HepG2 (cell line): ENCODE measurements around the gene FGF1. TPM values are rescaled to one million over a fixed set of nuclear protein-coding genes. Genes with fewer than 3 reads are reported as not detected.

Experiments used
- ATAC-seq: fragments of 200-7000 bp; cut with Tn5 transposase; 3 replicates; pipeline ENCODE4 v1.9.1; 2020; ENCODE audit warnings: mild to moderate bottlenecking, moderate library complexity
- BruUV-seq: library from RNA; stranded (reverse); fragments of 400-500 nt; replicated peaks from 2 replicates; lab custom pipeline; 2021; lab: Mats Ljungman, UMichigan
- CTCF ChIA-PET: fragments of 300-600 bp; formaldehyde crosslinking; extraction: SDS; loops from one replicate; lab custom pipeline; 2021; ENCODE audit warnings: low total read pairs, inconsistent platforms, low intra/inter-chr PET ratio; lab: Yijun Ruan, JAX
- POLR2A ChIA-PET: fragments of 350-600 bp; sonication (Branson Sonifier 250); formaldehyde crosslinking; loops from one replicate; lab custom pipeline; 2020; ENCODE audit warnings: antibody characterized with exemption, inconsistent platforms; lab: Yijun Ruan, JAX
- DNase-seq: peaks from one replicate; pipeline ENCODE4 v3.0.0-alpha.2; 2015; ENCODE audit warnings: low spot score
- FAIRE-seq: peaks from 3 replicates; lab custom pipeline; 2011; peaks lifted over from hg19 to GRCh38; lab: Jason Lieb, UNC
- H2AFZ ChIP-seq: one replicate; pipeline ENCODE4 v1.6.1; 2011; ENCODE audit warnings: low read length, inconsistent platforms
- H3K27ac ChIP-seq: fragments of 300-600 bp; 3 replicates; pipeline ENCODE4 v1.8.0; 2011; ENCODE audit warnings: mixed run types, mild to moderate bottlenecking, mixed read lengths, low read length, inconsistent platforms; ENCODE audit not compliant: insufficient read depth; ENCODE audit errors: extremely low read length
- H3K27me3 ChIP-seq, 2 experiments: fragments of 200-600 bp in 1 of 2; 2 replicates in 1 of 2; 3 replicates in 1 of 2; pipeline versions ENCODE4 v1.6.0 to v1.8.0; 2011; ENCODE audit warnings: low read length in 2 of 2, mild to moderate bottlenecking in 2 of 2, moderate library complexity in 2 of 2, inconsistent platforms in 1 of 2; ENCODE audit not compliant: insufficient read depth in 2 of 2, control insufficient read depth in 1 of 2
- H3K36me3 ChIP-seq, 2 experiments: fragments of 200-600 bp in 1 of 2; replicated peaks in 1 of 2; 2 replicates in 1 of 2; 3 replicates in 1 of 2; pipeline versions ENCODE4 v1.5.1 to v1.8.0; 2011; ENCODE audit warnings: low read length in 2 of 2, inconsistent platforms in 1 of 2; ENCODE audit not compliant: insufficient read depth in 2 of 2, control insufficient read depth in 1 of 2
- H3K4me1 ChIP-seq: 2 replicates; pipeline ENCODE4 v1.5.1; 2012; ENCODE audit warnings: low read length, inconsistent platforms; ENCODE audit not compliant: insufficient read depth
- H3K4me2 ChIP-seq: 2 replicates; pipeline ENCODE4 v1.6.0; 2011; ENCODE audit warnings: low read depth, low read length, inconsistent platforms
- H3K4me3 ChIP-seq, 3 experiments: fragments of 200-600 bp in 1 of 3; sonication (generic), shearing (Covaris generic) in 1 of 3; replicated peaks in 1 of 3; 2 replicates each; pipeline ENCODE4 v1.5.1; 2011 to 2016; ENCODE audit warnings: low read length in 3 of 3, inconsistent platforms in 2 of 3, low read depth in 2 of 3, mild to moderate bottlenecking in 2 of 3, control low read depth in 1 of 3, mixed read lengths in 1 of 3; ENCODE audit not compliant: insufficient read depth in 1 of 3
- H3K79me2 ChIP-seq: one replicate; pipeline ENCODE4 v1.6.1; 2011; ENCODE audit warnings: low read length, inconsistent platforms; ENCODE audit not compliant: insufficient read depth
- H3K9ac ChIP-seq: 2 replicates; pipeline ENCODE4 v1.6.0; 2011; ENCODE audit warnings: mild to moderate bottlenecking, low read depth, low read length, inconsistent platforms; ENCODE audit not compliant: insufficient read depth
- H3K9me3 ChIP-seq: 2 replicates; pipeline ENCODE4 v1.5.1; 2012; ENCODE audit warnings: mild to moderate bottlenecking, low read length
- H4K20me1 ChIP-seq: 2 replicates; pipeline ENCODE4 v1.6.0; 2011; ENCODE audit warnings: inconsistent platforms, mild to moderate bottlenecking, low read length, moderate library complexity; ENCODE audit not compliant: insufficient read depth
- ATF1 ChIP-seq: IDR thresholded peaks from 2 replicates; pipeline ENCODE4 v1.6.1; 2016; ENCODE audit warnings: mild to moderate bottlenecking, control low read depth
- DNMT1 ChIP-seq: sonication (generic); formaldehyde crosslinking; IDR thresholded peaks from 2 replicates; pipeline ENCODE4 v1.5.1; 2020; ENCODE audit warnings: mild to moderate bottlenecking, missing genetic modification reagents
- EP300 ChIP-seq, 3 experiments: sonication (generic) in 1 of 3; formaldehyde crosslinking in 1 of 3; IDR thresholded peaks; 2 replicates each; pipeline versions ENCODE4 v1.5.1 to v1.6.1; 2011 to 2020; ENCODE audit warnings: low read depth in 2 of 3, low read length in 2 of 3, borderline replicate concordance in 1 of 3, improper control_type of control experiment in 1 of 3, mild to moderate bottlenecking in 1 of 3, missing genetic modification reagents in 1 of 3, moderate library complexity in 1 of 3
- FOXO4 ChIP-seq: sonication (generic); formaldehyde crosslinking; conservative IDR thresholded peaks from 2 replicates; pipeline ENCODE4 v1.8.1; 2023; ENCODE audit warnings: missing genetic modification reagents
- HNF1B ChIP-seq: sonication (generic); formaldehyde crosslinking; IDR thresholded peaks from 2 replicates; pipeline ENCODE4 v1.5.1; 2020; ENCODE audit warnings: mild to moderate bottlenecking, moderate library complexity, missing genetic modification reagents
- NR3C1 ChIP-seq: sonication (generic); formaldehyde crosslinking; IDR thresholded peaks from 2 replicates; pipeline ENCODE4 v1.4.0; 2020; ENCODE audit warnings: missing genetic modification reagents
- PHF5A ChIP-seq: IDR thresholded peaks from one replicate; pipeline ENCODE4 v1.6.1; 2018; ENCODE audit warnings: low read depth, missing genetic modification reagents; ENCODE audit not compliant: unreplicated experiment
- SPEN ChIP-seq: sonication (generic); formaldehyde crosslinking; IDR thresholded peaks from 2 replicates; pipeline ENCODE4 v1.5.1; 2020; ENCODE audit warnings: low read depth, mild to moderate bottlenecking, missing genetic modification reagents
- ZBTB8A ChIP-seq: sonication (generic); formaldehyde crosslinking; IDR thresholded peaks from 2 replicates; pipeline ENCODE4 v1.4.0; 2020; ENCODE audit warnings: mild to moderate bottlenecking, low read depth, missing genetic modification reagents, borderline replicate concordance
- ZNF296 ChIP-seq: sonication (generic); formaldehyde crosslinking; conservative IDR thresholded peaks from 2 replicates; pipeline ENCODE4 v1.5.0; 2020; ENCODE audit warnings: mild to moderate bottlenecking, missing genetic modification reagents
- ZNF605 ChIP-seq: sonication (generic); formaldehyde crosslinking; IDR thresholded peaks from 2 replicates; pipeline ENCODE4 v1.8.0; 2022; ENCODE audit warnings: mild to moderate bottlenecking, missing genetic modification reagents
- WGBS: methylation state at CpG from one replicate; pipeline ENCODE4 v1.1.6; 2017; ENCODE audit warnings: low lambda C conversion rate; 5-methylcytosine and 5-hydroxymethylcytosine counted together
- in situ Hi-C: cut with HindIII; loops from 2 replicates; pipeline ENCODE4 v1.10.0; 2017; ENCODE audit warnings: low pct_unique_long_range_greater_than_20kb; ENCODE audit not compliant: extremely low pct_ligation_motif_present
- intact Hi-C: fragments of 100-400 bp; cut with micrococcal nuclease; formaldehyde crosslinking; loops from one replicate; pipeline ENCODE4 v1.10.0; 2022; ENCODE audit not compliant: unreplicated experiment
- polyA plus RNA-seq, 8 experiments: library from polyadenylated mRNA; depleted of rRNA in 3 of 8; stranded (reverse) in 7 of 8; unstranded in 1 of 8; fragments of >200 nt; fragmentation: Illumina TruSeq in 4 of 8; extraction: Trizol in 4 of 8; gene quantifications; 2 replicates each; pipeline versions ENCODE4 v1.2.1 to v1.2.3, GENCODE V29; 2011 to 2016; ENCODE audit warnings: low read depth in 4 of 8, missing spikeins in 1 of 8, mixed read lengths in 1 of 8; ENCODE audit not compliant: insufficient read depth in 1 of 8
- total RNA-seq, 5 experiments: library from RNA; depleted of rRNA; stranded (reverse); fragments of >200 nt; fragmentation: Illumina TruSeq; extraction: Trizol; gene quantifications; 2 replicates each; pipeline ENCODE4 v1.2.3, GENCODE V29; 2016; ENCODE audit warnings: low read depth in 1 of 5
- TF ChIP-seq, protein P1 (sequence below): sonication (generic); formaldehyde crosslinking; IDR thresholded peaks from 2 replicates; pipeline ENCODE4 v1.8.0; 2022; ENCODE audit warnings: mild to moderate bottlenecking, missing genetic modification reagents, moderate library complexity
- TF ChIP-seq, protein P2 (sequence below): sonication (generic); formaldehyde crosslinking; IDR thresholded peaks from 2 replicates; pipeline ENCODE4 v1.8.1; 2023; ENCODE audit warnings: mild to moderate bottlenecking, missing genetic modification reagents, borderline replicate concordance
- TF ChIP-seq, protein P3 (sequence below), 2 experiments: sonication (generic) in 1 of 2; formaldehyde crosslinking in 1 of 2; IDR thresholded peaks; 2 replicates each; pipeline versions ENCODE4 v1.6.1 to v1.9.0; 2014 to 2022; ENCODE audit warnings: antibody characterized with exemption in 1 of 2, borderline replicate concordance in 1 of 2, inconsistent platforms in 1 of 2, low read depth in 1 of 2, missing genetic modification reagents in 1 of 2

The FGF1 gene
- total and polyA plus RNA-seq, 2 of the 13 experiments (the other 11 are each of a cell fraction or from before 2014, with no cell fraction given), result not detected

DNA sequence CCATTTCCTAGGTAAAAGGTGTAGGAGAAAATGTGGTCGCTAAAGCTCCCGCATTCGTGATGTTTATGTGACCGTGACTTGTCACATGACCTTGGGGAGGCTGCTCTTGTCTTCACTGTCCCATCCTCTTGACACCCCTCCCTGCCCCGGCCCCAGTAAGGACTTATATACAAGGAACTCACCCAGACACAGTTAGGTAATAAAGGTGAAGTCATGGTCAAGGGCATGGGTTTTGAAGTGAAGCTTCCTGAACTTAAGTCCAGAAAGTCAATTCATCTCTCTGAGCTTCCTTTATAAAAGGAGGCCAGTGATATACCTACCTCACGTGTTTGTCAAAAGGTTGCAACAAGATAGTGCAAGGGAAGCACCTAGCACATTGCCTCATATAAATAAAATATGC, 17.6 kb downstream of the FGF1 start:
- WGBS, result 34% methylated on average over 6 of the region's 6 CpGs
- intact Hi-C loops, result no loop called here
- ChIA-PET CTCF (no interaction called here), POLR2A (no interaction called here)
- Histone ChIP-seq H3K9ac (no peak overlapping the region), H3K4me2 (no peak overlapping the region), H3K27ac (no peak overlapping the region), H3K27me3 (peaks cover 3 to 29% of the 10 kb centered on the region in 2 experiments; a peak in 2 of 5 replicates), H2AFZ (no peak overlapping the region), H3K9me3 (no peaks in the 10 kb centered on the region), H3K4me1 (no peaks in the 10 kb centered on the region), H3K4me3 (no peak overlapping the region), H3K36me3 (no peaks in the 10 kb centered on the region), H4K20me1 (no peaks in the 10 kb centered on the region), H3K79me2 (no peaks in the 10 kb centered on the region)
- ATAC-seq, result no peak
- no peak for DNase-seq
- TF ChIP-seq, protein P1, sequence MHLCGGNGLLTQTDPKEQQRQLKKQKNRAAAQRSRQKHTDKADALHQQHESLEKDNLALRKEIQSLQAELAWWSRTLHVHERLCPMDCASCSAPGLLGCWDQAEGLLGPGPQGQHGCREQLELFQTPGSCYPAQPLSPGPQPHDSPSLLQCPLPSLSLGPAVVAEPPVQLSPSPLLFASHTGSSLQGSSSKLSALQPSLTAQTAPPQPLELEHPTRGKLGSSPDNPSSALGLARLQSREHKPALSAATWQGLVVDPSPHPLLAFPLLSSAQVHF (CRISPR knock-in tag), result no peak
- no peak for TF ChIP-seq SPEN (CRISPR knock-in tag)
- no peak for TF ChIP-seq NR3C1 (CRISPR knock-in tag)
- TF ChIP-seq, protein P2, sequence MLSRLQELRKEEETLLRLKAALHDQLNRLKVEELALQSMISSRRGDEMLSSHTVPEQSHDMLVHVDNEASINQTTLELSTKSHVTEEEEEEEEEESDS (CRISPR knock-in tag), result no peak
- no peak for TF ChIP-seq FOXO4 (CRISPR knock-in tag)
- no peak for TF ChIP-seq HNF1B (CRISPR knock-in tag)
- TF ChIP-seq ZNF296, result no peak
- no peak for TF ChIP-seq DNMT1 (CRISPR knock-in tag)
- no peak for TF ChIP-seq ZBTB8A (CRISPR knock-in tag)
- no peak for TF ChIP-seq ZNF605 (CRISPR knock-in tag)
- TF ChIP-seq, protein P3, sequence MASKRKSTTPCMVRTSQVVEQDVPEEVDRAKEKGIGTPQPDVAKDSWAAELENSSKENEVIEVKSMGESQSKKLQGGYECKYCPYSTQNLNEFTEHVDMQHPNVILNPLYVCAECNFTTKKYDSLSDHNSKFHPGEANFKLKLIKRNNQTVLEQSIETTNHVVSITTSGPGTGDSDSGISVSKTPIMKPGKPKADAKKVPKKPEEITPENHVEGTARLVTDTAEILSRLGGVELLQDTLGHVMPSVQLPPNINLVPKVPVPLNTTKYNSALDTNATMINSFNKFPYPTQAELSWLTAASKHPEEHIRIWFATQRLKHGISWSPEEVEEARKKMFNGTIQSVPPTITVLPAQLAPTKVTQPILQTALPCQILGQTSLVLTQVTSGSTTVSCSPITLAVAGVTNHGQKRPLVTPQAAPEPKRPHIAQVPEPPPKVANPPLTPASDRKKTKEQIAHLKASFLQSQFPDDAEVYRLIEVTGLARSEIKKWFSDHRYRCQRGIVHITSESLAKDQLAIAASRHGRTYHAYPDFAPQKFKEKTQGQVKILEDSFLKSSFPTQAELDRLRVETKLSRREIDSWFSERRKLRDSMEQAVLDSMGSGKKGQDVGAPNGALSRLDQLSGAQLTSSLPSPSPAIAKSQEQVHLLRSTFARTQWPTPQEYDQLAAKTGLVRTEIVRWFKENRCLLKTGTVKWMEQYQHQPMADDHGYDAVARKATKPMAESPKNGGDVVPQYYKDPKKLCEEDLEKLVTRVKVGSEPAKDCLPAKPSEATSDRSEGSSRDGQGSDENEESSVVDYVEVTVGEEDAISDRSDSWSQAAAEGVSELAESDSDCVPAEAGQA (IDR thresholded peaks at IDR 0.05; ENCODE audit: low read depth), result no peak
- TF ChIP-seq, protein P3 (CRISPR knock-in tag; IDR thresholded peaks at IDR 0.05; ENCODE audit: borderline replicate concordance), result no peak
- TF ChIP-seq PHF5A (CRISPR knock-in tag), result no peak
- no peak for TF ChIP-seq ATF1 (CRISPR knock-in tag)
- no peak for TF ChIP-seq EP300 (IDR thresholded peaks at IDR 0.05; ENCODE audit: low read depth in 2 of 2, low read length in 2 of 2)
- TF ChIP-seq EP300 (CRISPR knock-in tag; IDR thresholded peaks at IDR 0.05; ENCODE audit: borderline replicate concordance), result no peak
- BruUV-seq, result no TSS peak
- FAIRE-seq, result no peak
- in situ Hi-C loops, result no loop called here
